KG1 (cell line): ENCODE measurements around the gene PFKFB1.
"Not testable (repeated sequence)": the region's sequence is repeated elsewhere in the genome, so short reads cannot be mapped to it uniquely, and the experiment has no call there.

Experiments
- DNase-seq: peaks from one replicate; lab custom pipeline; 2025; lab: John Stamatoyannopoulos, UW

PFKFB1 gene

GRCh38 chrX:54992911-54993622 lies 921 bp downstream of the PFKFB1 start:
- no peak for DNase-seq

GRCh38 chrX:54991706-54992105 lies 2.3 kb downstream of the PFKFB1 start:
- DNase-seq: no peak

- not testable (repeated sequence) for DNase-seq
Observed at GRCh38 chrX:54983306-54983705, 10.7 kb downstream of the PFKFB1 start.

- DNase-seq: no peak
Observed at GRCh38 chrX:54980334-54980733, 13.7 kb downstream of the PFKFB1 start.

GRCh38 chrX:54979432-54979831 lies 14.6 kb downstream of the PFKFB1 start:
- no peak for DNase-seq

- DNase-seq: no peak
Observed at GRCh38 chrX:54978448-54978847, 15.5 kb downstream of the PFKFB1 start.

- no peak for DNase-seq
Observed at GRCh38 chrX:54977387-54977786, 16.6 kb downstream of the PFKFB1 start.

GRCh38 chrX:54964766-54965497 lies 29.1 kb downstream of the PFKFB1 start:
- DNase-seq: no peak

- no peak for DNase-seq
Observed at GRCh38 chrX:54961750-54962149, 32.2 kb downstream of the PFKFB1 start.

GRCh38 chrX:54950730-54951375 lies 43.1 kb downstream of the PFKFB1 start:
- no peak for DNase-seq

GRCh38 chrX:54945224-54945623 lies 48.8 kb downstream of the PFKFB1 start:
- DNase-seq: no peak

- no peak for DNase-seq
Observed at GRCh38 chrX:54944816-54945215, 49.2 kb downstream of the PFKFB1 start.

- no peak for DNase-seq
Observed at GRCh38 chrX:54937416-54937815, 56.6 kb downstream of the PFKFB1 start.

GRCh38 chrX:54935306-54935705 lies 58.7 kb downstream of the PFKFB1 start:
- no peak for DNase-seq

GRCh38 chrX:54934890-54935289 lies 59.1 kb downstream of the PFKFB1 start:
- no peak for DNase-seq

- DNase-seq: no peak
Observed at GRCh38 chrX:54934058-54934457, 59.9 kb downstream of the PFKFB1 start.

- no peak for DNase-seq
Observed at GRCh38 chrX:54933150-54933826, 60.7 kb downstream of the PFKFB1 start.

- no peak for DNase-seq
Observed at GRCh38 chrX:54931107-54931506, 62.9 kb downstream of the PFKFB1 start.

GRCh38 chrX:54930291-54931049 lies 63.5 kb downstream of the PFKFB1 start:
- no peak for DNase-seq

- DNase-seq: no peak
Observed at GRCh38 chrX:54928876-54929275, 65.1 kb downstream of the PFKFB1 start.

- no peak for DNase-seq
Observed at GRCh38 chrX:54926978-54927377, 67.0 kb downstream of the PFKFB1 start.

- no peak for DNase-seq
Observed at GRCh38 chrX:54923376-54923775, 70.6 kb downstream of the PFKFB1 start.
